ENCODE data around the gene LDHAL6A.

The LDHAL6A gene

DNA sequence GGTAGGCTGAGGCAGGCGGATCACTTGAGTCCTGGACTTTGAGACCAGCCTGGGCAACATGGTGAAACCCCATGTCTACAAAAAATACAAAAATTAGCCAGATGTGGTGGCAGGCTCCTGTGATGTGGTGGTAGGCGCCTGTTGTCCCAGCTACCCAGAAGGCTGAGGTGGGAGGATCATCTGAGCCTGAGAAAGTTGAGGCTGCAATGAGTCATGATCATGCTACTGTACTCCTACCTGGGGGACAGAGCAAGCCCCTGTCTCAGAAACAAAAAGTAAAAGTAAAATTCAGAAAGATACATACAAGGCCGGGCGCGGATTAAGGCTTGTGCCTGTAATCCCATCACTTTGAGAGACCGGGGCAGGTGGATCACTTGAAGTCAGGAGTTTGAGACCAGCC lies 6.3 kb downstream of the LDHAL6A start:
- no peak for DNase-seq (ENCODE audit: low read depth)
- H3K4me3 ChIP-seq (ENCODE audit: low read depth, low read length), result no peak overlapping the region
- TF ChIP-seq, protein P1, sequence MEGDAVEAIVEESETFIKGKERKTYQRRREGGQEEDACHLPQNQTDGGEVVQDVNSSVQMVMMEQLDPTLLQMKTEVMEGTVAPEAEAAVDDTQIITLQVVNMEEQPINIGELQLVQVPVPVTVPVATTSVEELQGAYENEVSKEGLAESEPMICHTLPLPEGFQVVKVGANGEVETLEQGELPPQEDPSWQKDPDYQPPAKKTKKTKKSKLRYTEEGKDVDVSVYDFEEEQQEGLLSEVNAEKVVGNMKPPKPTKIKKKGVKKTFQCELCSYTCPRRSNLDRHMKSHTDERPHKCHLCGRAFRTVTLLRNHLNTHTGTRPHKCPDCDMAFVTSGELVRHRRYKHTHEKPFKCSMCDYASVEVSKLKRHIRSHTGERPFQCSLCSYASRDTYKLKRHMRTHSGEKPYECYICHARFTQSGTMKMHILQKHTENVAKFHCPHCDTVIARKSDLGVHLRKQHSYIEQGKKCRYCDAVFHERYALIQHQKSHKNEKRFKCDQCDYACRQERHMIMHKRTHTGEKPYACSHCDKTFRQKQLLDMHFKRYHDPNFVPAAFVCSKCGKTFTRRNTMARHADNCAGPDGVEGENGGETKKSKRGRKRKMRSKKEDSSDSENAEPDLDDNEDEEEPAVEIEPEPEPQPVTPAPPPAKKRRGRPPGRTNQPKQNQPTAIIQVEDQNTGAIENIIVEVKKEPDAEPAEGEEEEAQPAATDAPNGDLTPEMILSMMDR (IDR thresholded peaks at IDR 0.05; ENCODE audit: low read depth, low read length, missing control alignments), result no peak
- in situ Hi-C loops (cut with HindIII; ENCODE audit: low sequenced_read_pairs), result no loop called here

DNA sequence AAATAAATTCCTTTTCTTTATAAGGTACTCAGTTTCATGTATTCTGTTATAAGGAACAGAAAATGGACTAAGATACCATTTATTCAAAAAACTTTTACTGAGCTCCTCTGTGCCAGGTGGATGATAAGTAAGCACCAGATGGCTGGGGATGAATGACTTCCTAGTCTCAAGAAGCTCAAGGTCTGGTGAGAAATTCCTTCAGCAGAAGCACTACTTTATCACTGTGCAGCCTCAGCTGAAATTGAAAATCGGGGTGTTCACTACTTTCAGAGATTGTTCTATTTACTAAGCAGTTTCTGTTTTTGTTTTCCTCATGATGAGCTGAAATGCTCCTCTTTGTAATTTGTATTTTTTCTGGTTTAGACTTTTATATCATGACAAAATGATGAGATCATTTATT lies 7.8 kb downstream of the LDHAL6A start:
- DNase-seq (ENCODE audit: low read depth), result no peak
- H3K4me3 ChIP-seq (ENCODE audit: low read depth, low read length), result no peak overlapping the region
- TF ChIP-seq, protein P1 (IDR thresholded peaks at IDR 0.05; ENCODE audit: low read depth, low read length, missing control alignments), result no peak
- in situ Hi-C loops (cut with HindIII; ENCODE audit: low sequenced_read_pairs), result no loop called here

DNA sequence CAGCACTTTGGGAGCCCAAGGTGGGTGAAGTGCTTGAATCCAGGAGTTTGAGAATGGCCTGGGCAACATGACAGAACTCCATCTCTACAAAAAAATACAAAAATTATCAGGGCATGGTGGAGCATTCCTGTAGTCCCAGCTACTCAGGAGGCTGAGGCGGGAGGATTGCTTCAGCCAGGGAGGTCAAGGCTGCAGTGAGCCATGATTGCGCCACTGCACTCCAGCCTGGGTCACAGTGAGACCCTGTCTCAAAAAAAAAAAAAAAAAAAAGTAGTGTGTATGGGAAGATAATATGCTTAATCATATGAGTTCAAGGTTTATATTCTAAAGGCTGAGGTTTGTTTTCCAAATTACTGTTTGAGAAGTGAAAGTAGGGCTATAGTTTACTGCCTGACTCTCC lies 10.7 kb downstream of the LDHAL6A start:
- in situ Hi-C loops (cut with HindIII; ENCODE audit: low sequenced_read_pairs), result no loop called here

DNA sequence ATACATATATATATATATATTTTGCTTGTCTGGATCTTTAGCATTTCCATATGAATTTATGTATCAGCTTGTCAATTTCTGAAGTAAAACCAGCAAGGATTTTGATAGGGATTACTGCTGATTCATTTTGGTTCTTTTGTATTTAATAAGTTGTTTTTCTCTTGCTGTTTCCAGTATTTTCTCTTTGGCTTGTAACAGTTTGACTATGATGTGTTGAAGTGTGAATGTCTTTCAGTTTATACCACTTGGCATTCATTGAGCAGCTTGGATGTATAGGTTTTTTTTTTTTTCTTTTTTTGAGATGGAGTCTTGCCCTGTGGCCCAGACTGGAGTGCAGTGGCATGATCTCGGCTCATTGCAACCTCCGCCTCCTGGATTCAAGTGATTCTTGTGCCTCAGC lies 12.4 kb downstream of the LDHAL6A start:
- DNase-seq (ENCODE audit: low read depth), result no peak
- in situ Hi-C loops (cut with HindIII; ENCODE audit: low sequenced_read_pairs), result no loop called here
- TF ChIP-seq, protein P1 (IDR thresholded peaks at IDR 0.05; ENCODE audit: low read depth, low read length, missing control alignments), result no peak

More for the DNA sequence above, 10.7 kb downstream of the LDHAL6A start:
- H3K4me3 ChIP-seq (ENCODE audit: low read depth, low read length), result no peak overlapping the region
- TF ChIP-seq, protein P1 (IDR thresholded peaks at IDR 0.05; ENCODE audit: low read depth, low read length, missing control alignments), result no peak
- DNase-seq (ENCODE audit: low read depth), result no peak

DNA sequence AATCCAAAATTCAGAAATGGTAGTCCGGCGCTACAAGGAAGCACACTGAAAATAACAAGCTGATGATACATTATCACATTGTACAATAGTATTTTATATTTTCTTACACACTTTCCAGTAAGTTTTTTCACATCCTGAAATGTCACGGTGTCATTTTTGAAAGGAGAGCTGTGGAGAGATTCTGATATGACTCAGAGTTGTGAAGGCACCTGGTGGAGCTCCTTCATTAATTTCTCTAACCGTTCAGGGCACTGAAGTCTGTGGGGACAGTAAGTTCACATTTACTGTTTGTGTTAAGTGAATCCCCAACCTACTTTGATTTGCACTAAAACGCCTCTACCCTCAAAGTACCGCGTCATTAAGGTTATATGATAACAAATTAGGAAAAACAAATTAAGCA lies 13.3 kb downstream of the LDHAL6A start:
- TF ChIP-seq, protein P1 (IDR thresholded peaks at IDR 0.05; ENCODE audit: low read depth, low read length, missing control alignments), result no peak
- H3K4me3 ChIP-seq (ENCODE audit: low read depth, low read length), result no peak overlapping the region
- in situ Hi-C loops (cut with HindIII; ENCODE audit: low sequenced_read_pairs), result no loop called here
- no peak for DNase-seq (ENCODE audit: low read depth)

More for the DNA sequence above, 12.4 kb downstream of the LDHAL6A start:
- H3K4me3 ChIP-seq (ENCODE audit: low read depth, low read length), result no peak overlapping the region

DNA sequence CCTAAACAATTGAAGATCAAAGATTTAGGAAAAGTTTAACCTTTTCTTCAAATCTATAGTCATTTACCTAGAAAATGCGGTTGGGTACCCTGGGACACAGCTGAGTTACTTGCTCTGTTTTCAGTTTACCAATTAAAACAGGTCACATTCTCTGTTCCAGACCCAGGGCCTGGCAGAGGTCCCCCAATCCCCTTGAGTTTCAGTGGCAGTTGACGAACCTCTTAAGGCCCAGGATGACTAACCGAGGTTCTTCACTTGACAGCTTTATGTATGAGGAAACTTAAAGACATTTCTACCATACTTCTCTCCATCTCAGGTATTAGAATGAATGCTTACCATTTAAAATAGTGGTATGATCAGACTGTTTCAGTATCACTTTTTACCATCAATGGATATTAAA lies 16.3 kb downstream of the LDHAL6A start:
- no peak for DNase-seq (ENCODE audit: low read depth)
- in situ Hi-C loops (cut with HindIII; ENCODE audit: low sequenced_read_pairs), result no loop called here
- no peak overlapping the region for H3K4me3 ChIP-seq (ENCODE audit: low read depth, low read length)
- TF ChIP-seq, protein P1 (IDR thresholded peaks at IDR 0.05; ENCODE audit: low read depth, low read length, missing control alignments), result no peak

DNA sequence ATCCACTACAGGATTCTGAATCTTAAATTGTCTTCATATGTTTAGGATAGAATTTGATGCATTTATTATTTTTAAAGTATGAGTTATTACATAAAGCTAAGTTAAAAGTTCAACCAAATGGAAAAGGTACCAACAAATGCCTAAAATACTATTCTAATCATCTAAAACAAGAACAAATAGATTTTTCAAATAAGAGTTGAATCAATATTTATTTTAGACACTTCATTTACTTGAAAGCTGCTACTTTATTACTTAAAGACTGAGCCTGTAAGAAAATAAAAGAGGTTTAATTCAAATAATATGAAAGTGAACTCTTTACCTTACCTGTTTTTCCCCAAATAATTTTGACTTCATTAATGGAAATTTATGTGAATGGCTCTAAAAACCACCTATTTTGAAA lies 16.9 kb downstream of the LDHAL6A start:
- DNase-seq (ENCODE audit: low read depth), result no peak
- TF ChIP-seq, protein P1 (IDR thresholded peaks at IDR 0.05; ENCODE audit: low read depth, low read length, missing control alignments), result no peak
- in situ Hi-C loops (cut with HindIII; ENCODE audit: low sequenced_read_pairs), result no loop called here
- no peak overlapping the region for H3K4me3 ChIP-seq (ENCODE audit: low read depth, low read length)
